A673 (cell line): ENCODE measurements around the gene PCBP2.
"Not testable (repeated sequence)": the region's sequence is repeated elsewhere in the genome, so short reads cannot be mapped to it uniquely, and the experiment has no call there.

Experiments used
- EZH2 ChIP-seq: fragments of 200-600 bp; sonication (generic); IDR thresholded peaks from 2 replicates; pipeline ENCODE4 v1.6.1; 2017; ENCODE audit warnings: borderline replicate concordance, low read depth, mild to moderate bottlenecking, mixed read lengths, antibody characterized with exemption, low read length; ENCODE audit not compliant: poor library complexity, severe bottlenecking
- TF ChIP-seq, protein P1 (sequence below): fragments of 300-800, 200-600 bp; sonication (generic); conservative IDR thresholded peaks from 2 replicates; pipeline ENCODE4 v1.5.1; 2017; ENCODE audit warnings: low read depth, mild to moderate bottlenecking, antibody characterized with exemption, low read length, moderate library complexity, mixed read lengths

DNA sequence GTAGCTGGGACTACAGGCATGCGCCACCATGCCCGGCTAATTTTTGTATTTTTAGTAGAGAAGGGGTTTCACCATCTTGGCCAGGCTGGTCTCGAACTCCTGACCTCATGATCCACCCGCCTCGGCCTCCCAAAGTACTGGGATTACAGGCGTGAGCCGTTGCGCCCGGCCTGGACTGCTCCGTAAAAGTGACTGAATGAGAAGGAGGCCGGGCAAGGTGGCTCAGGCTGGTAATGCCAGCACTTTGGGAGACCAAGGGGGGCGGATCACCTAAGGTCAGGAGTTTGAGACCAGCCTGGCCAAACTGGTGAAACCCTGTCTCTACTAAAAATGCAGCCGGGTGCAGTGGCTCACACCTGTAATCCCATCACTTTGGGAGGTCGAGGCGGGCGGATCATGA lies 49.6 kb upstream of the PCBP2 start:
- TF ChIP-seq, protein P1, sequence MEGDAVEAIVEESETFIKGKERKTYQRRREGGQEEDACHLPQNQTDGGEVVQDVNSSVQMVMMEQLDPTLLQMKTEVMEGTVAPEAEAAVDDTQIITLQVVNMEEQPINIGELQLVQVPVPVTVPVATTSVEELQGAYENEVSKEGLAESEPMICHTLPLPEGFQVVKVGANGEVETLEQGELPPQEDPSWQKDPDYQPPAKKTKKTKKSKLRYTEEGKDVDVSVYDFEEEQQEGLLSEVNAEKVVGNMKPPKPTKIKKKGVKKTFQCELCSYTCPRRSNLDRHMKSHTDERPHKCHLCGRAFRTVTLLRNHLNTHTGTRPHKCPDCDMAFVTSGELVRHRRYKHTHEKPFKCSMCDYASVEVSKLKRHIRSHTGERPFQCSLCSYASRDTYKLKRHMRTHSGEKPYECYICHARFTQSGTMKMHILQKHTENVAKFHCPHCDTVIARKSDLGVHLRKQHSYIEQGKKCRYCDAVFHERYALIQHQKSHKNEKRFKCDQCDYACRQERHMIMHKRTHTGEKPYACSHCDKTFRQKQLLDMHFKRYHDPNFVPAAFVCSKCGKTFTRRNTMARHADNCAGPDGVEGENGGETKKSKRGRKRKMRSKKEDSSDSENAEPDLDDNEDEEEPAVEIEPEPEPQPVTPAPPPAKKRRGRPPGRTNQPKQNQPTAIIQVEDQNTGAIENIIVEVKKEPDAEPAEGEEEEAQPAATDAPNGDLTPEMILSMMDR = not testable (repeated sequence)
- not testable (repeated sequence) for TF ChIP-seq EZH2
